AG08395 (cell line): ENCODE data around the gene CGB2.
"Not testable (repeated sequence)": the region's sequence is repeated elsewhere in the genome, so short reads cannot be mapped to it uniquely, and the experiment has no call there.

Source experiments
- DNase-seq: peaks from one replicate; pipeline ENCODE4 v3.0.0; 2012; ENCODE audit warnings: mixed read lengths, low spot score

Gene CGB2

DNA sequence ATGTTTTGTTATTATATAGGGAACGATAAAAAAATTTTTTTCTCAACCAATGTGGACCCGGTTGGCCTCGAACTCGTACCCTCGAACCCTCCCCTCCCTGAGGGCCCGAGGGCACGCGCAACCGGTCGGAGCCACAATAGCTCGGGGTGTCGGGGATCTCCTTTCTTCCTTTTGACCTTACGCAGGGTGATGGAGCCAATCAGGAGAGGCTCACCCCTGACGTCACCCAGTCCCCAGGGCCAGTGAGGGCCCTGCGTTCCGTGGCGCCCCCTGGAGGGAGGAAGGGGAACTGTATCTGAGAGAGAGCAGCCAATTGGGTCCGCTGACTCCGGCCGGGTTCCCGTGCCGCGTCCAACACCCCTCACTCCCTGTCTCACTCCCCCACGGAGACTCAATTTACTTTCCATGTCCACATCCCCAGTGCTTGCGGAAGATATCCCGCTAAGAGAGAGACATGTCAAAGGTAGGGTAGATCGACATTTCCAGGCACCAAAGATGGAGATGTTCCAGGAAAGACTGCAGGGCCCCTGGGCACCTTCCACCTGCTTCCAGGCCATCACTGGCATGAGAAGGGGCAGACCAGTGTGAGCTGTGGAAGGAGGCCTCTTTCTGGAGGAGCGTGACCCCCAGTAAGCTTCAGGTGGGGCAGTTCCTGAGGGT lies at the start of gene CGB2:
Gene CGB2, plus strand, starts transcription at position 249 of the 660 bp plus-strand sequence. Its CDS starts 206 bp downstream, at position 455.
- DNase-seq, result not testable (repeated sequence)

DNA sequence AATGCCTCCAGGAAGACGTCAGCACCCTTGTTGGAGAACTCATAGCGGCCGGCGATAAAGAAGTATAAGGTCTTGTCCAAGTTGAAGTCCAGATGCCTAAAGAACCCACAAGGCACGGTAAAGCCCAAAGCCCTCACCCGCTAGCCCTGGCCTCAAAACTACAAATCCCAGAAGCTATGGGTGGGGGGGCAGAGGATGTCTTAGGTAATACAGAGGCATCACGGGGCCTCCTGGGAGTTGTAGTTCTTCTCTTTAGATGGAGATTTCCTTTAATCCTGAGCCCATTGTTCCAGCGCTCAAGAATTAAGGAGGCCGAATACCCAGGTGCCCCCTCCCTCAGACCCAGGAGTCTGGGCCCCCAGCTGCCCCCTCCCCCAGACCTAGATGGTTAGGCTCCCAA lies 49.4 kb upstream of the CGB2 start:
- no peak for DNase-seq

DNA sequence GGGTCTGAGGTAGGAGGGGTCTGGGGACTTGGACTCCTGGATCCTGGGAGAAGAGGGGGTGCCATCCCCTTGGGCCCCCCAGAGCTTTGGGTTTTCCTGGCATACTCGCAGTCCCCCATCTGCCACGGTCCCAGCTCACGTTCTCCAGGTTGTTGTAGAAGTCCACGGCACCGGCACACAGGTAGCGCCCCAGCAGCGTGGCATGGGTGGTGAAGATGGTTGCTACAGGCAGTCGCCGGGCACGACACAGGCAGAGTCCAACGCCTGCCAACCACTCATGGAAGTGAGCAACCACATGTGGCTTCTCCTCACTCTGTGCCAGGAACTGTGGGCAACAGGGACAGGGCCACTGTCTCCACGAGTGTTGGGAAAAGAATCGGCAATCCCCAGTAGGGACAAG lies 46.0 kb upstream of the CGB2 start:
- no peak for DNase-seq

GRCh38 chr19:48986211-48986610 lies 45.5 kb upstream of the CGB2 start:
- DNase-seq, result no peak

- DNase-seq, result no peak
These were observed 44.4 kb upstream of the CGB2 start for GRCh38 chr19:48987323-48987722.

DNA sequence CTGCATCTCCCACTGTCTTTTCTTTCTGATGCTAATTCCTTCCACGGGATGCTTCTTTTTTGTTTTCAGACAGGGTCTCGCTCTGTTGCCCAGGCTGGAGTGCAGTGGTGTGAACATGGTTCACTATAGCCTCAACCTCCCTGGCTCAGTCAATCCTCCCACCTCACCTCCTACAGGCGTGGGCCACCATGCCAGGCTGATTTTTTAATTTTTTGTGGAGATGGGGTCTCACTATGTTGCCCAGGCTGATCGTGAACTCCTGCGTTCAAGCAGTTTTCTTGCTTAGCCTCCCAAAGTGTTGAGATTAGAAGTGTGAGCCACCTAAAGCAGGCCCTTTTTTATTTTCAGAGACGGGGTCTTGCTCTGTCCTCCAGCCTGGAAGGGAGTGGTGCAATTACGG lies 43.4 kb upstream of the CGB2 start:
- no peak for DNase-seq

DNA sequence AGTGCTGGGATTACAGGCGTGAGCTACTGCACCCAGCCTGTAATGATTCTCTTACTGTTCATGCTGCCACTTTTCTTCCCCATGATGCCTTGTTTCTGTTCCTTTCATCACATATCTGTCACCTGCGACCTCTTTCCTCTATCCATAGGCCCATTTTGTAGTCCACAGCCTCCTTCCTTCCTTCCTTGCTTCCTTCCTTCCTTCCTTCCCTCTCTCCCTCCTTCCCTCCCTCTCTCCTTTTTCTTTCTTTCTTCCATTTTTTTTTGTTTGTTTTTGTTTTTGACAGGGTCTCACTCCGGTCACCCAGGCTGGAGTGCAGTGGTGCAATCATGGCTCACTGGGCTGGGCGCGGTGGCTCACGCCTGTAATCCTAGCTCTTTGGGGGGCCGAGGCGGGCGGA lies 42.8 kb upstream of the CGB2 start:
- DNase-seq, result no peak

- no peak for DNase-seq
These were observed 41.9 kb upstream of the CGB2 start for GRCh38 chr19:48989701-48990291.

GRCh38 chr19:48990400-48990799 lies 41.3 kb upstream of the CGB2 start:
- no peak for DNase-seq

GRCh38 chr19:48991011-48991609 lies 40.6 kb upstream of the CGB2 start:
- no peak for DNase-seq

- DNase-seq, result peak; percentile 94
These were observed 39.7 kb upstream of the CGB2 start for GRCh38 chr19:48991873-48992580.

DNA sequence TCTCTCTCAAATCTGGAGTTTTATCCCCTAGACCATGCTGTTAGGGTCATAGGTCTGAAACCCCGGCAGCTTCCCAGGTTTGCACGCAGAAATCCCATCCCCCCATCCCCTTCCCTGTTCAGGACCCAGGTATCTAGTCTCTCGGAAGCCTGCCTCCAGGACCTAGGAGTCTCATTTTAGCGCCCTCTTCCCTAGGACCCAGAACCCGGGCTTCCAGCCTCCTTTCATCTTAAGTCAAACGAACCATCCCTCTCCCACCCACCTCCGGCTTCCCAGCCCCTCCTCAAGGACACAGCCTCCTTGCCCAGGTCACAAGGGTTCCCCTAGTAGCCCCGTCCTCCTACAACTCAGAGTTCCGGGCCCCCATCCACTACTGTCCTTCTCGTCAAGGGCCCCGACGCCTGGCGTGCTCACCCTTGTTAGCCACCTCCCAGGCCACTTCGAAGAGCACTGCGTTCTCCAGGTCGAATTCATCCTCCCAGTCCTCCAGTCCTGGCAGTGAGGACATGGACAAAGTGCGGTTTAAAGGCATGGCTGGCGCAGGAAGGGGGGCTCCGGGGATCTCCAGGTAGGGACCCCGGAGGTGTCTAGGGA lies 39.0 kb upstream of the CGB2 start:
- DNase-seq, result no peak

GRCh38 chr19:48993175-48994034 lies 38.3 kb upstream of the CGB2 start, which contains the start of the genes GYS1 and RUVBL2:
Gene GYS1 (minus strand): TSS chr19:48993309. CDS start chr19:48993112, 197 bp downstream.
Gene RUVBL2 (plus strand): TSS chr19:48993887. CDS start chr19:48993912, 25 bp downstream.
- DNase-seq, result peak; percentile 99

DNA sequence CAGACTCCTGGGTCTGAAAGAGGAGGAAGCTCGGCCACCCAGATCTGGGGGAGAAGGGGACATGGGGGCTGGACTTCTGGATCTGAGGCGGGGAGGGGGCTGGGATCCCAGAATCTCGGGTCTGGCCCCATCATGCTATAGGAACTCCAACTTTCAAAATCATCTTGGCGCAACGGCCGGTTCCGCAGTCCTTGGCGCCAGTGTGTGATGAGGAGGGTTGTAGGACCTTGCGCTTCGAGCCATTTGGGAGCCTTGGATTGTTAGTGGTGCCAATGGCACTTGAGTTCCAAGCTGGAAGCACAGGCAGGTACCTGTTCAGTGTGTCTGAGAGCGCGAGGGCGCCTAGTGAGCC lies 37.7 kb upstream of the CGB2 start:
- no peak for DNase-seq

DNA sequence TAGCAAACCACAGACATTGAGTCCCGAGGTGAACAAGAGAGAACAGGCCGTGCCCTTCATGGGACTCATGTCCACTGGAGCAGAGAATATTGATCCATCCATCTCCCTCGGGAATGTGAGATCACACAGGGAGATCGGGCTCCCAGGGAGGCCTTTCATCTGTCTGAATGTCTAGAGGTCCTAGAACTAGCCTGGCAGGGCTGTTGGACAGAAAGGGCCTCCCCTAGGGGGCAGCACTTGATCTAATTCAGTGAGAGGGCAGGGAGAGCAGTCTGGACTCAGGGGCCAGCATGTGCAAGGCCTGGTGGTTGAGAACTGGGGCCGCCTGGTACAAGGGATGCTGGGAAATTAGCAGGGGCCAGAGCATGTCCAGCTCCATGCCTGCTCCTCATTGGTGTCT lies 33.7 kb upstream of the CGB2 start:
- DNase-seq, result peak; percentile 43

DNA sequence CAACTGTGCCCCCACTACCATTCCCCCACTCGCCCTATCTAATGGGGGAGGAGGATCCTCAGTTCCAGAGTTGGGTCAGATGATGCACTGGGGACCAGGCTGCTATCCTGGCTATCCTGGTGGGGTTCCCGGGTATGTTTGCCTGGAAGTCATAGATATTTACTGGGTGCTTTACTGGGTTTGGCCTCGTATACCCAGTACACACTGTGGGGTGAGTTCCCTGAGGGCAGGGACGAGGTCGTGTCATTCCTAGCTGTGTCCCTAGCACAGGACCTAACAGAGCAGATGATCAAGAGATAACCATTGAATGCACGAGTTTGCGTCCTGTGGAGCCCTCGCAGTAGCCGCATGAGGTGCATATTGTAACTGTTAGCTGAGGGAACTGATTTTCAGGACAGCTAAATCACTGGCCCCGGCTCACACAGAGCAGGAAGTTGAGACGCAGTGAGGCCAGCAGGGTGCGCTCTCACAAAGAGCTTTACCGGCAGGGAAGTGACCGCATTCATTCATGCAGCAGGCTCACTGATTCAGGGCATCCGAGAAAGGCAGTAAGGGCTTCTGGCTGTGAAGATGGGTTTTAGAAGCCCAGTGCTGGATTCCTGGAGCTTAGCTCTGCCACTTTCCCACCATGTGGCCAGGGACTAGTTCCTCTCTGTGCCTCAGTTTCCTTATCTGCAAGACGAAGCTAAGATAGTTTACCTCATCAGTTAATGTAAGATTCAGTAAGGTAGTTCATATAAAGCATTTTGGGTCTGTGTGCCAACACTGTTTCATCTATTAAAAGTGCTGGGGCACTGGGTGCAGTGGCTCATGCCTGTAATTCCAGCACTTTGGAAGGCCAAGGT lies 32.0 kb upstream of the CGB2 start:
- peak; percentile 70 for DNase-seq

DNA sequence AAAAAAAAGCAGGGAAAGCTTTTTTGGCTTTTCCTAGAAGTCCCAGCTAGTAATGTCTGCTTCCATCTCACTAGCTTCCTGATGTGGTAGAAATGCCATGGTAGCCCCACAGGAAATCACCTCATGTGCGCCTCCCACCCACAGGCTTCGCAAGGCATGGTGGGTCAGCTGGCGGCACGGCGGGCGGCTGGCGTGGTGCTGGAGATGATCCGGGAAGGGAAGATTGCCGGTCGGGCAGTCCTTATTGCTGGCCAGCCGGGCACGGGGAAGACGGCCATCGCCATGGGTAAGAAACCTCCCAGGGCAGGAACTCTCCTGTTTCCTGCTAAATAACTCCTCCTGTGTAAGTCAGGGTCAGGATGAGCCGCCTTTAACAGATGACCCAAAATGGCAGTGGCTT lies 27.6 kb upstream of the CGB2 start:
- DNase-seq, result no peak

GRCh38 chr19:49004964-49005614 lies 26.6 kb upstream of the CGB2 start:
- no peak for DNase-seq

GRCh38 chr19:49006905-49007304 lies 24.8 kb upstream of the CGB2 start:
- no peak for DNase-seq

DNA sequence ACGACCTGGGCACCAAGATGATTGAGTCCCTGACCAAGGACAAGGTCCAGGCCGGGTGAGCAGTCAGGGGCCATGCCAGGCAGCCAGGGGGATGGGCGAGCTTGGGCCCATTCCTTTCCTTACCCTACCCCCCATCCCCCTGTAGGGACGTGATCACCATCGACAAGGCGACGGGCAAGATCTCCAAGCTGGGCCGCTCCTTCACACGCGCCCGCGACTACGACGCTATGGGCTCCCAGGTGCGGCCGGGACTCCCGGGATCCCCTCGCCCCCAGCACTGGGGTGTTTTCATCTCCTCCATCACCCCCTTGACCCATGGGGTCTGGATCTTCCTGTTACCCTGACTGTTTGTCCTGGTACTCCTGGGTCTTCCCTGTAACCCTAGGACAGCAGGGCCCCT lies 21.9 kb upstream of the CGB2 start:
- DNase-seq, result no peak
